Astrocyte of the spinal cord (primary cell): ENCODE measurements around the gene SLC6A7.
"Not testable (repeated sequence)": the region's sequence is repeated elsewhere in the genome, so short reads cannot be mapped to it uniquely, and the experiment has no call there.

ENCODE experiments used
- DNase-seq: peaks from one replicate; pipeline ENCODE4 v3.0.0; 2011; ENCODE audit warnings: low read depth, low spot score
- H3K4me3 ChIP-seq: 2 replicates; pipeline ENCODE4 v1.5.1; 2011; ENCODE audit warnings: low read depth, mild to moderate bottlenecking, low read length, moderate library complexity
- in situ Hi-C: cut with HindIII; loops from 2 replicates; pipeline ENCODE4 v1.10.0; 2017; ENCODE audit warnings: low sequenced_read_pairs
- TF ChIP-seq, protein P1 (sequence below): IDR thresholded peaks from 2 replicates; pipeline ENCODE4 v1.5.1; 2012; ENCODE audit warnings: low read depth, mild to moderate bottlenecking, low read length, inconsistent platforms

The SLC6A7 gene

DNA sequence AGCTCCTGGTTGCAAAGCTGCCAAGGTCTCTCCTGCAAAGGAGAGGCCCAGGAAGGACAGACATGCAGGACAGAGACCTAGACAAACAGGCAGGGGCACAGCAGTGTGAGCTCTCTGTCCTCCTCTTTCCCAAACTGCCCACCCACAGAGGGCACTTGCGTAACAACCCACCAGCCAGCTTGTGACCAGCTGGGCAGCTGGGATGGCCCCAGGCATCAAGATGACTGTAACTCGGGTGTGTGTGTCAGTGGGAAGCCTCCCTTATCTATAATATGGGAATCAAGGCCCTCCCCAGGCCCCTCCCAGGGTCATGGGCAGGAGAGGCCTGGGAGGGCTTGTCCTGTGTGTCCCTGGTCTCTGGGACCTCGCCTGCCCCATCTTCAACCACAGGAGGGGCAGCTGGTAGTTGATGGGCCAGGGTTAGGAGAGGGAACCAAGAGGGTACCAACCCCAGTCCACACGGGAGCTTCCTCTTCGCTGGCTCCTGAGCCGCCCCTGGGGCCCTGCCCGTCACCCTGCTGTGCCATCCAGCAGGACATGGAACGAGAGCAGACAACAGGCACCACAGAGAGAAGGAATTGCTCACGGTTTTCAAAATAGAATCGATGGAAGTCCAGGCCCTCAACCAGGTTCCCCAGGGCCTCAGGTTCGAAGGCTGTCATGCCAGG lies 37.9 kb downstream of the SLC6A7 start:
- DNase-seq = no peak

DNA sequence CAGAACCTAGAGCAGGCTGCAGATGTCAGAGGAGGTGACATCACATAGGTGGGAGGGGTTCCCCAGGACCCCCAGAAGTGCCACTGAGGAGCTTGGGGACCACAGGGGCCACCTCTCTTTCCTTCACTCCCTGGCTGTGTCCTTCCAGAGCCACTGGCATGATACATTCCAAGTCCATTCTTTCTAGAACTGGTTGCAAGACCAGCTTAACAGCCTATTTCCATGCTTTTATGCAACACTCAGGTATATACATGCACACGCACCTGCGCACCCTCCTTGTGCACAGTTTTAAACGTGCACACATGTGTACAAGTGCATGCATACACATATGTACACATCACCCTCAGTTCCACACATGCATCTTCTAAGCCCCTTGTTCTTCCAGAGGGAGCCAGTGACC lies 39.7 kb downstream of the SLC6A7 start:
- no peak for DNase-seq
- in situ Hi-C loops = no loop called here
- TF ChIP-seq, protein P1, sequence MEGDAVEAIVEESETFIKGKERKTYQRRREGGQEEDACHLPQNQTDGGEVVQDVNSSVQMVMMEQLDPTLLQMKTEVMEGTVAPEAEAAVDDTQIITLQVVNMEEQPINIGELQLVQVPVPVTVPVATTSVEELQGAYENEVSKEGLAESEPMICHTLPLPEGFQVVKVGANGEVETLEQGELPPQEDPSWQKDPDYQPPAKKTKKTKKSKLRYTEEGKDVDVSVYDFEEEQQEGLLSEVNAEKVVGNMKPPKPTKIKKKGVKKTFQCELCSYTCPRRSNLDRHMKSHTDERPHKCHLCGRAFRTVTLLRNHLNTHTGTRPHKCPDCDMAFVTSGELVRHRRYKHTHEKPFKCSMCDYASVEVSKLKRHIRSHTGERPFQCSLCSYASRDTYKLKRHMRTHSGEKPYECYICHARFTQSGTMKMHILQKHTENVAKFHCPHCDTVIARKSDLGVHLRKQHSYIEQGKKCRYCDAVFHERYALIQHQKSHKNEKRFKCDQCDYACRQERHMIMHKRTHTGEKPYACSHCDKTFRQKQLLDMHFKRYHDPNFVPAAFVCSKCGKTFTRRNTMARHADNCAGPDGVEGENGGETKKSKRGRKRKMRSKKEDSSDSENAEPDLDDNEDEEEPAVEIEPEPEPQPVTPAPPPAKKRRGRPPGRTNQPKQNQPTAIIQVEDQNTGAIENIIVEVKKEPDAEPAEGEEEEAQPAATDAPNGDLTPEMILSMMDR = no peak
- H3K4me3 ChIP-seq = no peak overlapping the region

More for the DNA sequence above, 37.9 kb downstream of the SLC6A7 start:
- TF ChIP-seq, protein P1 = no peak
- in situ Hi-C loops = no loop called here
- no peak overlapping the region for H3K4me3 ChIP-seq

DNA sequence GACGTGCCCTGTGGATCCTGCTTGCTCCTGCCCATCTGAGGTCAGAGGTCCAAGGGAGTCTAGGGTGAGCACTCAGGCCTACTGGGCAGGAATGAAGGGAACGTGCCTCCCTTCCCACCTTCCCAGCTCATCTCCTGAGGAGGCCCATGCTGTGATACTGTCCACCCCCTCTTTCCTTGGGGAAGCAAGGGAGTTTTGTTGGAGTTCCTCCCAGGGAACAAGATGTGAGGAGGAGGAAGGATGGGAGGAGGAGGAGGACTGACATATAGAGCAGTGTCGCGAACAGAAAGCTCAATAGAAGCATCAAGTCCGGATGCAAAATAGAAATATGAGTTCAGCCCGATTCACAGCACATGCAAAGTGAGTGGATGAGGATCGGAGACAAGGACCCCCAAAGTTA lies 41.0 kb downstream of the SLC6A7 start:
- TF ChIP-seq, protein P1 = no peak
- no peak overlapping the region for H3K4me3 ChIP-seq
- in situ Hi-C loops = no loop called here
- DNase-seq = no peak

GRCh38 chr5:150233706-150234105 lies 43.8 kb downstream of the SLC6A7 start:
- H3K4me3 ChIP-seq, in situ Hi-C loops, DNase-seq: not testable (repeated sequence)

DNA sequence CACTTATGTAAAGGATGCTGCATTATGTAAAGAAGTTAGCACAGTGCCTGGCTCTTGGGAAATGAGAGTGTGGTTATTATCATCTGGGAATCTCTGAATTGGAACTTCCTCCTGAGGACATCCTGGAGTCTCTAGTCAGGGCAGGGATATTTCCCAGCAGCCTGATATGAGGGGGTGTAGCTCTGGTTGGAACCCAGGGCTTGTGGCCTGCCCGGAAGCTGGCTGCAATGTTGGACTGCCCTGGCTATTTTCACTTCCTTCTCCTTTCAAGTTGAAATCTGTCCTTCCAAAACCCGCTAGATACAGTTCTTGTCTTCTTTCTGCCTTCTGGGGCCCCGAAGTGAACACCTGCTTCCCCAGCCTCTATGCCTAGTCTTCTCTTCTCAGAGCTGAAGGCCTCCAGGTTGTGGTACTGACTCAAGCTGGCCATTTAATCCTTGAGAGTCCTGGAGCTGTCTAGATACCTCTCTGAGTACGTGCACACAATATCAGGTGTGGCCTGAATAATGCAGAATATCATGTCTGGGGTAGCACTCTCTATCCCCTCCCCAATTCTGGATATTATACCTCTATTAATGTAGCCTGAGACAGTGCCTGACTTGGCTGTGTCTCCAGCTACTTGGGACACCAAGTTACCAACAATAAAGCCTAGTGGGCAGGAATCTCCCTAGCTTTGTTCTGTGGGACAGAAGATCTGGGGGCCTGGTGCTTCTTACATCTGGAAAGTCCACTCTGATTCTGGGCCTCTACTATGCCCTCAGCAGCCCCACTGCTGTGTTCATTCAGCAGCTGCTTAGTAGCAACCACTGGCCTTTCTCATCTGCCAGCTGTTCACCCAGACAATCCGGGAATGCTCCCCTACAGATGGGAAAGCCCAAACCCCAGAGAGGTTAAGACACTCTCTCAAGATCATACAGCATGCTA lies 45.0 kb downstream of the SLC6A7 start:
- in situ Hi-C loops = no loop called here
- no peak overlapping the region for H3K4me3 ChIP-seq
- TF ChIP-seq, protein P1 = no peak
- DNase-seq = no peak

DNA sequence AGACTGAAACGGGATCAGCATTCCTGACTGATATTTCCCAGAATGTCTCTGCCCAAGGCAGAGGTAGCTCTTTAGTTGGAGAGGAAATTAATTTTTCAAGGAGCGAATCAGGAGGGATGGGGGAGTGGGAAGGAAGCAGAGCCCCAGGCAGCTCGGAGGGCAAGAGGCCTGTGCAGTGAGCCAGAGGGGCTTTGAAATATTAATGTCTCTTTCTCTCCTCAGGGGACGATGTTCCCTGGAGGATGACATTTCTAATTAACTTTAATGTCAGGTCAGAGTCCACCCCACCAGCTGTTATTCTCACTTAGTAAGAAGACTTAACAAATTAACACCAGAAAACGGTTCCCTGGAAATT lies 45.6 kb downstream of the SLC6A7 start:
- DNase-seq = no peak
- in situ Hi-C loops = no loop called here
- TF ChIP-seq, protein P1 = no peak
- H3K4me3 ChIP-seq = no peak overlapping the region

DNA sequence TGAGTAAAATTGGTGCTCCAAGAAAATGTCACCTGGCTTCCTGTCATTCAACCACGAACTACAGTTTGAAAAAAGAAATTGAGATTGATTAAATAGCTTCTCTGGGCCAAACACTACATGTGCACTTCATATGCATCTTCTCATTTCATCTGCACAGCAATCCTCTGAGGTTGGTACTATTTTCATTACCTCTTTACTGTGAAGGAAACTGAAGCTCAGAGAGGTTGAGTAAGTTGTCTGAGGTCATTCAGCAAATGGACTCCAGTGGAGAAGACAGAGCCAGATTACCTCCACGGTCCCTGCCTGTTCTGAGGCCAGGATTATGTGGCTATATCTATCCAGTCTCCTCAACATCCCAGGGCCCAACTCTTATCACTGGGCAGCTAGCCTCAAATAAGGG lies 46.5 kb downstream of the SLC6A7 start:
- in situ Hi-C loops = no loop called here
- TF ChIP-seq, protein P1 = no peak
- H3K4me3 ChIP-seq = no peak overlapping the region
- DNase-seq = no peak
